HEK293T (cell line): ENCODE measurements around the gene POMGNT1.

Source experiments
- CTCF ChIA-PET: fragments of 350-600 bp; formaldehyde crosslinking; extraction: SDS; loops from one replicate; lab custom pipeline; 2021; ENCODE audit warnings: antibody characterized with exemption, inconsistent platforms; lab: Yijun Ruan, JAX
- POLR2A ChIA-PET: fragments of 350-600 bp; formaldehyde crosslinking; extraction: SDS; loops from one replicate; lab custom pipeline; 2020; ENCODE audit warnings: antibody characterized with exemption, inconsistent platforms; lab: Yijun Ruan, JAX
- DNase-seq: peaks from one replicate; pipeline ENCODE4 v3.0.0; 2012; ENCODE audit warnings: mixed read lengths; ENCODE audit errors: extremely low spot score
- ARNT ChIP-seq: fragments of 450-650 bp; IDR thresholded peaks from 2 replicates; pipeline ENCODE4 v1.6.1; 2017; ENCODE audit warnings: mild to moderate bottlenecking
- BHLHE40 ChIP-seq: fragments of 450-650 bp; IDR thresholded peaks from 2 replicates; pipeline ENCODE4 v1.6.1; 2016; ENCODE audit warnings: mild to moderate bottlenecking, moderate library complexity, borderline replicate concordance
- CTBP1 ChIP-seq: fragments of 450-650 bp; IDR thresholded peaks from 2 replicates; pipeline ENCODE4 v1.6.1; 2016; ENCODE audit warnings: borderline replicate concordance
- ELF4 ChIP-seq: fragments of 450-650 bp; IDR thresholded peaks from 2 replicates; pipeline ENCODE4 v1.6.1; 2017; ENCODE audit warnings: antibody characterized with exemption
- FOXA1 ChIP-seq: fragments of 450-650 bp; IDR thresholded peaks from 2 replicates; pipeline ENCODE4 v1.6.1; 2016; ENCODE audit warnings: mild to moderate bottlenecking
- FOXK2 ChIP-seq: fragments of 450-650 bp; IDR thresholded peaks from 2 replicates; pipeline ENCODE4 v1.6.1; 2016; ENCODE audit warnings: mild to moderate bottlenecking
- FOXM1 ChIP-seq: fragments of 450-650 bp; IDR thresholded peaks from 2 replicates; pipeline ENCODE4 v1.6.1; 2017; ENCODE audit warnings: mild to moderate bottlenecking, borderline replicate concordance
- HDGF ChIP-seq: fragments of 450-650 bp; IDR thresholded peaks from 2 replicates; pipeline ENCODE4 v1.6.1; 2017; ENCODE audit warnings: antibody characterized with exemption, borderline replicate concordance
- L3MBTL2 ChIP-seq: fragments of 450-650 bp; conservative IDR thresholded peaks from 2 replicates; pipeline ENCODE4 v1.6.1; 2016; ENCODE audit warnings: mild to moderate bottlenecking
- LEF1 ChIP-seq: fragments of 450-650 bp; IDR thresholded peaks from 2 replicates; pipeline ENCODE4 v1.6.1; 2017; ENCODE audit warnings: mild to moderate bottlenecking, borderline replicate concordance
- NFRKB ChIP-seq: fragments of 450-650 bp; IDR thresholded peaks from 2 replicates; pipeline ENCODE4 v1.6.1; 2016; ENCODE audit warnings: mild to moderate bottlenecking, moderate library complexity
- PKNOX1 ChIP-seq: fragments of 450-650 bp; IDR thresholded peaks from 2 replicates; pipeline ENCODE4 v1.6.1; 2016
- SP1 ChIP-seq: fragments of 450-650 bp; IDR thresholded peaks from 2 replicates; pipeline ENCODE4 v1.6.1; 2017
- SUZ12 ChIP-seq: fragments of 450-650 bp; IDR thresholded peaks from 2 replicates; pipeline ENCODE4 v1.6.1; 2016; ENCODE audit warnings: mild to moderate bottlenecking
- TARDBP ChIP-seq: fragments of 450-650 bp; IDR thresholded peaks from 2 replicates; pipeline ENCODE4 v1.6.1; 2016
- ZNF384 ChIP-seq: fragments of 450-650 bp; IDR thresholded peaks from 2 replicates; pipeline ENCODE4 v1.6.1; 2016

POMGNT1 gene

GRCh38 chr1:46203738-46204405 lies 5.6 kb upstream of the POMGNT1 start:
- POLR2A ChIA-PET: interaction anchor here (0.6 to 2.1 kb wide), 7 partner anchors 9 to 69 kb away, joined by 3 to 13 read pairs (median 3); partner anchors contain the start of gene RAD54L
- CTCF ChIA-PET: interaction anchor here (0.9 to 1.9 kb wide), 3 partner anchors 15 to 41 kb away, joined by 4 to 8 read pairs (median 5); no protein-coding TSS in a partner anchor
- TF ChIP-seq HDGF: no peak
- no peak for TF ChIP-seq FOXA1
- no peak for TF ChIP-seq LEF1
- TF ChIP-seq SP1: no peak
- no peak for TF ChIP-seq FOXM1
- no peak for TF ChIP-seq ELF4
- no peak for TF ChIP-seq PKNOX1
- TF ChIP-seq L3MBTL2: no peak
- TF ChIP-seq SUZ12: no peak
- TF ChIP-seq CTBP1: no peak
- no peak for TF ChIP-seq BHLHE40
- TF ChIP-seq ZNF384: no peak
- no peak for TF ChIP-seq ARNT
- TF ChIP-seq FOXK2: no peak
- no peak for TF ChIP-seq NFRKB
- no peak for TF ChIP-seq TARDBP
- no peak for DNase-seq

- POLR2A ChIA-PET: interaction anchor here (0.6 to 3.3 kb wide), 7 partner anchors 11 to 249 kb away, joined by 3 to 14 read pairs (median 3); partner anchors contain the start of gene RAD54L
- CTCF ChIA-PET: interaction anchor here (1.6 kb wide), 1 partner anchor 25 kb away, joined by 8 read pairs; no protein-coding TSS in a partner anchor
Measured at GRCh38 chr1:46199233-46199749, 1.1 kb upstream of the POMGNT1 start.

GRCh38 chr1:46197560-46197963 lies 672 bp downstream of the POMGNT1 start:
- TF ChIP-seq TARDBP: no peak
- ChIA-PET POLR2A (interaction anchor here (0.9 to 3.3 kb wide), 4 partner anchors 10 to 65 kb away, joined by 4 to 14 read pairs (median 7); partner anchors contain the start of gene PIK3R3), CTCF (interaction anchor here (0.8 to 1.4 kb wide), 2 partner anchors 16 to 26 kb away, joined by 5 to 6 read pairs; no protein-coding TSS in a partner anchor)
- DNase-seq: no peak

More at GRCh38 chr1:46199233-46199749, 1.1 kb upstream of the POMGNT1 start:
- no peak for DNase-seq
- TF ChIP-seq L3MBTL2: no peak
- no peak for TF ChIP-seq FOXM1
- no peak for TF ChIP-seq SP1
- no peak for TF ChIP-seq ELF4
- TF ChIP-seq FOXA1: no peak
- no peak for TF ChIP-seq ARNT
- no peak for TF ChIP-seq ZNF384

DNA sequence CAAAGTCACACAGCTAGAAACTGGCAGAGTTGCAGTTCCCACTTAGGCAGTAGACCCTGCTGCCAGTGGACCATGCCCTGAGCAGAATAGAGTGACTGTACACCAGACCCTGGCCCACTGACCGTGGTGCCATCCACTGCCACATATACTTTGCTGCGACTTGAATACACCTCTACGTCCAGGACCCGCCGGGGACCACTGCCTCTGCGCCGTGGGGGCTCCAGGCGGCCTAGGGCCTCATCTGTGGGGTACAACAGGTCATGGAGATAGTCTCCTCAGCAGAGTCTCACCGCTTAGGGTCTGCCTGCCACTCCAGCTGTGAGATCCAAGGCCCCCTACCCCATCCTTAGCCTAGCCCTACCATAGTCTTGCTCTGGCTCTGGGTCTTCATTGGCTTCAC lies 1.6 kb downstream of the POMGNT1 start:
- ChIA-PET POLR2A (no interaction called here), CTCF (interaction anchor here (1.4 kb wide), 1 partner anchor 15 kb away, joined by 6 read pairs; no protein-coding TSS in a partner anchor)
- no peak for DNase-seq
- TF ChIP-seq ELF4 (no peak), SUZ12 (no peak), ARNT (no peak), TARDBP (no peak), PKNOX1 (no peak), SP1 (no peak), FOXM1 (no peak), CTBP1 (no peak), FOXK2 (no peak), BHLHE40 (no peak), LEF1 (no peak), L3MBTL2 (no peak), HDGF (no peak), NFRKB (no peak), ZNF384 (no peak), FOXA1 (no peak)

- POLR2A ChIA-PET: interaction anchor here (0.8 to 1.4 kb wide), 5 partner anchors 9 to 13 kb away, joined by 3 to 4 read pairs (median 3); partner anchors contain the start of gene LURAP1
- no peak for TF ChIP-seq SP1
- no peak for TF ChIP-seq CTBP1
- TF ChIP-seq FOXK2: no peak
- no peak for TF ChIP-seq PKNOX1
- no peak for DNase-seq
- CTCF ChIA-PET: no interaction called here
Measured at GRCh38 chr1:46194641-46195193, 3.5 kb downstream of the POMGNT1 start.

GRCh38 chr1:46193984-46194570 lies 4.2 kb downstream of the POMGNT1 start:
- POLR2A ChIA-PET: interaction anchor here (0.8 to 1.1 kb wide), 3 partner anchors 9 to 13 kb away, joined by 3 to 4 read pairs (median 3); partner anchors contain the start of gene LURAP1
- TF ChIP-seq FOXA1 (no peak), CTBP1 (no peak), ARNT (no peak), BHLHE40 (no peak), FOXK2 (no peak), NFRKB (no peak), SP1 (no peak), FOXM1 (no peak), ZNF384 (no peak), SUZ12 (no peak), LEF1 (no peak), PKNOX1 (no peak), TARDBP (no peak), HDGF (no peak), ELF4 (no peak)
- no peak for DNase-seq

More at GRCh38 chr1:46193984-46194570, 4.2 kb downstream of the POMGNT1 start:
- CTCF ChIA-PET: no interaction called here
